Measurements from ENCODE around the gene DLK1. TPM values are rescaled to one million over a fixed set of nuclear protein-coding genes. Genes with fewer than 3 reads are reported as not detected.

The DLK1 gene
- total and polyA plus RNA-seq, 8 donors: 0.25 to 1.7 (median 1.6) TPM; not detected in 1

GRCh38 chr14:100724536-100724935 is 2.2 kb upstream of the DLK1 start:
- TF ChIP-seq CTCF (IDR thresholded peaks at IDR 0.05): no peak
- H3K4me3 ChIP-seq: no peak overlapping the region
- no peaks in the 10 kb centered on the region for H3K9me3 ChIP-seq
- H3K27ac ChIP-seq: no peak overlapping the region
- H3K4me1 ChIP-seq: no peaks in the 10 kb centered on the region
- H3K36me3 ChIP-seq: no peaks in the 10 kb centered on the region
- intact Hi-C loops (cut with DNase I): no loop called here
- no peak for ATAC-seq
- DNase-seq: no peak
- peaks cover 31 to 97% of the 10 kb centered on the region in 2 donors for H3K27me3 ChIP-seq

- Histone ChIP-seq H3K4me3 (no peak overlapping the region), H3K27me3 (peaks cover 31 to 97% of the 10 kb centered on the region in 2 donors), H3K36me3 (no peaks in the 10 kb centered on the region), H3K9me3 (no peaks in the 10 kb centered on the region), H3K4me1 (no peaks in the 10 kb centered on the region), H3K27ac (no peak overlapping the region)
- DNase-seq (peak in 1 of 4 donors; percentile 66), ATAC-seq (no peak)
- TF ChIP-seq CTCF (IDR thresholded peaks at IDR 0.05): no peak
- intact Hi-C loops (cut with DNase I): no loop called here
These were observed 905 bp upstream of the DLK1 start for GRCh38 chr14:100725587-100726387.

GRCh38 chr14:100727086-100727872 is 587 bp downstream of the DLK1 start:
- Histone ChIP-seq H3K27ac (no peak overlapping the region), H3K4me1 (no peaks in the 10 kb centered on the region), H3K36me3 (no peaks in the 10 kb centered on the region), H3K4me3 (no peak overlapping the region), H3K9me3 (no peaks in the 10 kb centered on the region), H3K27me3 (peaks cover 30 to 99% of the 10 kb centered on the region in 2 donors)
- intact Hi-C loops (cut with DNase I): no loop called here
- ATAC-seq (no peak), DNase-seq (peak in 1 of 4 donors; percentile 72)
- no peak for TF ChIP-seq CTCF (IDR thresholded peaks at IDR 0.05)

- DNase-seq (no peak), ATAC-seq (no peak)
- no peak for TF ChIP-seq CTCF (IDR thresholded peaks at IDR 0.05)
- Histone ChIP-seq H3K27me3 (peaks cover 24 to 99% of the 10 kb centered on the region in 2 donors), H3K36me3 (no peaks in the 10 kb centered on the region), H3K9me3 (no peaks in the 10 kb centered on the region), H3K4me3 (no peak overlapping the region), H3K4me1 (no peaks in the 10 kb centered on the region), H3K27ac (no peak overlapping the region)
- intact Hi-C loops (cut with DNase I): no loop called here
These were observed 1.2 kb downstream of the DLK1 start for GRCh38 chr14:100727873-100728240.

- DNase-seq: no peak
- TF ChIP-seq CTCF (IDR thresholded peaks at IDR 0.05): no peak
- no peaks in the 10 kb centered on the region for H3K4me1 ChIP-seq
- ATAC-seq: no peak
- peaks cover 24 to 90% of the 10 kb centered on the region in 2 donors for H3K27me3 ChIP-seq
- intact Hi-C loops (cut with DNase I): no loop called here
- H3K27ac ChIP-seq: no peak overlapping the region
- H3K4me3 ChIP-seq: no peak overlapping the region
- no peaks in the 10 kb centered on the region for H3K9me3 ChIP-seq
- H3K36me3 ChIP-seq: no peaks in the 10 kb centered on the region
These were observed 2.3 kb downstream of the DLK1 start for GRCh38 chr14:100728962-100729361.
